Gastrocnemius medialis (tissue), 4 donors: ENCODE data around the gene CDH8. TPM values are rescaled to one million over a fixed set of nuclear protein-coding genes. Genes with fewer than 3 reads are reported as not detected.
"Not testable (repeated sequence)": the region's sequence is repeated elsewhere in the genome, so short reads cannot be mapped to it uniquely, and the experiment has no call there.

Source experiments
- ATAC-seq, 2 donors: fragments of 150-250 bp; one replicate each; pipeline ENCODE4 v1.9.1; 2016
- DNase-seq, 2 donors: peaks; one replicate each; pipeline ENCODE4 v3.0.0-alpha.2; 2019
- H3K27ac ChIP-seq, 4 donors: fragments of 200-600 bp; sonication (generic); 1 replicate in 1 of 4; 2 replicates in 3 of 4; pipeline ENCODE4 v1.5.1; 2016 to 2018; ENCODE audit warnings: mild to moderate bottlenecking in 2 of 4, moderate library complexity in 1 of 4
- H3K27me3 ChIP-seq, 3 donors: fragments of 200-600 bp; sonication (generic) in 2 of 3; 1 replicate in 1 of 3; 2 replicates in 2 of 3; pipeline versions ENCODE4 v1.5.1 to v1.6.0; 2016 to 2019; ENCODE audit warnings: mild to moderate bottlenecking in 1 of 3, moderate library complexity in 1 of 3
- H3K36me3 ChIP-seq, 2 donors: fragments of 200-600 bp; sonication (generic) in 1 of 2; one replicate each; pipeline ENCODE4 v1.5.1; 2017 to 2018
- H3K4me1 ChIP-seq, 2 donors: fragments of 200-600 bp; sonication (generic) in 1 of 2; one replicate each; pipeline ENCODE4 v1.5.1; 2016 to 2017; ENCODE audit warnings: mild to moderate bottlenecking in 2 of 2
- H3K4me3 ChIP-seq, 4 donors: fragments of 200-600 bp; sonication (generic) in 3 of 4; 1 replicate in 1 of 4; 2 replicates in 3 of 4; pipeline ENCODE4 v1.5.1; 2016 to 2019; ENCODE audit warnings: mild to moderate bottlenecking in 2 of 4
- H3K9me3 ChIP-seq, 3 donors: fragments of 200-600 bp; sonication (generic) in 2 of 3; 1 replicate in 1 of 3; 2 replicates in 2 of 3; pipeline ENCODE4 v1.5.1; 2016 to 2019
- POLR2A ChIP-seq, 2 donors: fragments of 450-650 bp; IDR thresholded peaks; one replicate each; pipeline ENCODE4 v1.6.1; 2017; ENCODE audit warnings: antibody characterized with exemption in 2 of 2, mild to moderate bottlenecking in 2 of 2, moderate library complexity in 2 of 2
- in situ Hi-C, 4 donors: fragments of 200-750 bp; cut with MboI; loops; one replicate each; pipeline versions ENCODE4 v1.15.0 to v1.8.0; 2017; ENCODE audit warnings: low sequenced_read_pairs in 4 of 4
- intact Hi-C: fragments of 100-400 bp; cut with DNase I; formaldehyde crosslinking; loops from one replicate; pipeline ENCODE4 v1.15.1; 2023; ENCODE audit warnings: low total_unique reads
- total RNA-seq, 4 donors: library from RNA; depleted of rRNA; stranded (reverse); fragments of >200 nt; gene quantifications; one replicate each; pipeline versions ENCODE4 v1.1.0 to v1.2.3, GENCODE V29; 2016
- TF ChIP-seq, protein P1 (sequence below), 5 experiments: fragments of 450-650 bp in 3 of 5; fragments of 200-600 bp in 2 of 5; sonication (generic) in 2 of 5; IDR thresholded peaks in 4 of 5; conservative IDR thresholded peaks in 1 of 5; 1 replicate in 4 of 5; 2 replicates in 1 of 5; pipeline ENCODE4 v1.5.1; 2016 to 2019; ENCODE audit warnings: antibody characterized with exemption in 5 of 5, mild to moderate bottlenecking in 3 of 5, moderate library complexity in 3 of 5

CDH8 gene
- total RNA-seq, 4 donors from 2014 or later, result 0.04 to 0.20 (median 0.17) TPM; not detected in 1

DNA sequence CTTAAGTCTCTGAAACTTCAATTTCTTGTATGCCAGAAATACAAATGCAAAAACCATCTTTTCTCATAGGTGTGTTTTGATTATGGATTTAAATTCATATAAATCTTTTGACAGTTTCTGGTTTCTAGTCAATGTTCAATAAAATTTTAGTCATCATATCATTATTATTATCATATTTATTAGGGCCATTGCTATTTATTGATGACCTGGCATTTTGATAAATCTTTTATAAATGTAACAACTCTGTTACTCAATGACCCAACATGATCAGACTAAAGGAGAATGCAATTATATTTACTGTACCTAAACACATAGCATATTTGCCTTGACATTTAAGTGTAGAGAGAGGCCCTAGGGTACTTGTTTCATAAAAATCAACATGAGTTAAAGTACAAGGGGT is 320.8 kb downstream of the CDH8 start:
- H3K27ac ChIP-seq, result no peak overlapping the region
- no peaks in the 10 kb centered on the region for H3K4me1 ChIP-seq
- no peaks in the 10 kb centered on the region for H3K36me3 ChIP-seq
- intact Hi-C loops (no loop called here), in situ Hi-C loops (no loop called here)
- TF ChIP-seq, protein P1, sequence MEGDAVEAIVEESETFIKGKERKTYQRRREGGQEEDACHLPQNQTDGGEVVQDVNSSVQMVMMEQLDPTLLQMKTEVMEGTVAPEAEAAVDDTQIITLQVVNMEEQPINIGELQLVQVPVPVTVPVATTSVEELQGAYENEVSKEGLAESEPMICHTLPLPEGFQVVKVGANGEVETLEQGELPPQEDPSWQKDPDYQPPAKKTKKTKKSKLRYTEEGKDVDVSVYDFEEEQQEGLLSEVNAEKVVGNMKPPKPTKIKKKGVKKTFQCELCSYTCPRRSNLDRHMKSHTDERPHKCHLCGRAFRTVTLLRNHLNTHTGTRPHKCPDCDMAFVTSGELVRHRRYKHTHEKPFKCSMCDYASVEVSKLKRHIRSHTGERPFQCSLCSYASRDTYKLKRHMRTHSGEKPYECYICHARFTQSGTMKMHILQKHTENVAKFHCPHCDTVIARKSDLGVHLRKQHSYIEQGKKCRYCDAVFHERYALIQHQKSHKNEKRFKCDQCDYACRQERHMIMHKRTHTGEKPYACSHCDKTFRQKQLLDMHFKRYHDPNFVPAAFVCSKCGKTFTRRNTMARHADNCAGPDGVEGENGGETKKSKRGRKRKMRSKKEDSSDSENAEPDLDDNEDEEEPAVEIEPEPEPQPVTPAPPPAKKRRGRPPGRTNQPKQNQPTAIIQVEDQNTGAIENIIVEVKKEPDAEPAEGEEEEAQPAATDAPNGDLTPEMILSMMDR (IDR thresholded peaks at IDR 0.05 in 4 of 5, conservative IDR thresholded peaks at IDR 0.05 in 1 of 5), result no peak
- TF ChIP-seq POLR2A (IDR thresholded peaks at IDR 0.05), result no peak
- H3K9me3 ChIP-seq, result no peaks in the 10 kb centered on the region
- DNase-seq (no peak), ATAC-seq (no peak)
- no peak overlapping the region for H3K4me3 ChIP-seq
- no peaks in the 10 kb centered on the region for H3K27me3 ChIP-seq

- no peak for ATAC-seq
- no peak for TF ChIP-seq POLR2A (IDR thresholded peaks at IDR 0.05)
- TF ChIP-seq, protein P1 (IDR thresholded peaks at IDR 0.05 in 4 of 5, conservative IDR thresholded peaks at IDR 0.05 in 1 of 5), result no peak
- no peaks in the 10 kb centered on the region for H3K9me3 ChIP-seq
Observed at GRCh38 chr16:61713787-61714186, 322.5 kb downstream of the CDH8 start.

DNA sequence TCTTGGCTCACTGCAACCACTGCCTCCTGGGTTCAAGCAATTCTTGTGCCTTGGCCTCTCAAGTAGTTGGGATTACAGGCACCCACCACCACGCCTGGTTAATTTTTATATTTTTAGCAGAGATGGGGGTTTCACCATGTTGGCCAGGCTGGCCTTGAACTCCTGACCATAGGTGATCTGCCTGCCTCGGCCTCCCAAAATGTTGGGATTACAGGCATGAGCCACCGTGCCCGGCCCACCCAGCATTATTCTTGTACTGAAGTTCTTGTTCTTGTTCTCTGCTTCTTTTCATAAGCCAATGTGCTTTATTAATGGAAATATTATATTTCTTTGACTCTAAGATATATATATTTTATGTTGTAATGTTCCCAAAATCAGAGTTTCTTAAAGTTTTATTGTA is 336.6 kb downstream of the CDH8 start:
- intact Hi-C loops, H3K9me3 ChIP-seq, H3K4me1 ChIP-seq, H3K4me3 ChIP-seq, H3K27ac ChIP-seq, ATAC-seq, DNase-seq, in situ Hi-C loops, H3K27me3 ChIP-seq, H3K36me3 ChIP-seq: not testable (repeated sequence)

More at GRCh38 chr16:61713787-61714186, 322.5 kb downstream of the CDH8 start:
- intact Hi-C loops, result no loop called here
- Histone ChIP-seq H3K27ac (no peak overlapping the region), H3K4me1 (no peaks in the 10 kb centered on the region), H3K36me3 (no peaks in the 10 kb centered on the region), H3K4me3 (no peak overlapping the region), H3K27me3 (no peaks in the 10 kb centered on the region)
- no peak for DNase-seq
- in situ Hi-C loops, result no loop called here

DNA sequence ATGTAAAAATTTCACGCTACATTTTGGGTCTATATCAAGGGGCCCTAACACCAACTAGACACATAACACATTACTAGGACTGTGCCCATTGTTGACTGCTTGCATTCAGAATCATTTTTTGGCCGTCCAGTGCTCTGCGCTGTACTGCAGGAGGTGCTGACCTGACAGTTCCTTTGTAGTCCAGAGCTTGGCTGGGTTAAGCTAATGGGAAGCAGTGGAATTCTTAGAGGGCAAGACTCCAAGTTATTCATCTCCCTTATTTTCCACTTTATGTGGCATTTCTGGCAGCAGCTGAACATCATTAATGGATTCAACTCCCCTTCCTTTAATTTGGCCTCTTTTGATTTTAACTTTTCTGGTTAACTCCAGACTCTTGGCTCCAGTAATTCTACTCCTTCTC is 351.7 kb downstream of the CDH8 start:
- intact Hi-C loops, result no loop called here
- in situ Hi-C loops, result no loop called here
- ATAC-seq, result no peak

GRCh38 chr16:61681673-61682072 is 354.6 kb downstream of the CDH8 start:
- no peak for TF ChIP-seq POLR2A (IDR thresholded peaks at IDR 0.05)
- TF ChIP-seq, protein P1 (IDR thresholded peaks at IDR 0.05 in 4 of 5, conservative IDR thresholded peaks at IDR 0.05 in 1 of 5), result no peak
- Histone ChIP-seq H3K4me1 (no peaks in the 10 kb centered on the region), H3K36me3 (no peaks in the 10 kb centered on the region), H3K4me3 (no peak overlapping the region), H3K27ac (no peak overlapping the region), H3K9me3 (no peaks in the 10 kb centered on the region), H3K27me3 (no peaks in the 10 kb centered on the region)
- DNase-seq (no peak), ATAC-seq (no peak)
- in situ Hi-C loops, result no loop called here
- intact Hi-C loops, result no loop called here

More for the DNA sequence above, 351.7 kb downstream of the CDH8 start:
- H3K36me3 ChIP-seq, result no peaks in the 10 kb centered on the region
- no peak overlapping the region for H3K27ac ChIP-seq
- H3K27me3 ChIP-seq, result no peaks in the 10 kb centered on the region
- TF ChIP-seq, protein P1 (IDR thresholded peaks at IDR 0.05 in 4 of 5, conservative IDR thresholded peaks at IDR 0.05 in 1 of 5), result no peak
- TF ChIP-seq POLR2A (IDR thresholded peaks at IDR 0.05), result no peak
- no peaks in the 10 kb centered on the region for H3K4me1 ChIP-seq
- no peaks in the 10 kb centered on the region for H3K9me3 ChIP-seq
- H3K4me3 ChIP-seq, result no peak overlapping the region
- DNase-seq, result no peak
